KOPT-K1 (cell line): Measurements from ENCODE around the gene POLR3C.

Experiments
- H3K27ac ChIP-seq: fragments of 200-600 bp; sonication (generic); 2 replicates; pipeline ENCODE4 v1.5.1; 2016; ENCODE audit warnings: antibody characterized with exemption, mild to moderate bottlenecking, low read depth, low read length; ENCODE audit not compliant: poor library complexity, severe bottlenecking
- H3K36me3 ChIP-seq: fragments of 200-600 bp; sonication (generic); 2 replicates; pipeline ENCODE4 v1.5.1; 2017; ENCODE audit warnings: antibody characterized with exemption, mild to moderate bottlenecking, low read length, moderate library complexity; ENCODE audit not compliant: insufficient read depth
- H3K9me3 ChIP-seq: fragments of 200-600 bp; sonication (generic); 2 replicates; pipeline ENCODE4 v1.5.1; 2017; ENCODE audit warnings: antibody characterized with exemption, low read length, mild to moderate bottlenecking; ENCODE audit not compliant: insufficient read depth, poor library complexity, severe bottlenecking

POLR3C gene

DNA sequence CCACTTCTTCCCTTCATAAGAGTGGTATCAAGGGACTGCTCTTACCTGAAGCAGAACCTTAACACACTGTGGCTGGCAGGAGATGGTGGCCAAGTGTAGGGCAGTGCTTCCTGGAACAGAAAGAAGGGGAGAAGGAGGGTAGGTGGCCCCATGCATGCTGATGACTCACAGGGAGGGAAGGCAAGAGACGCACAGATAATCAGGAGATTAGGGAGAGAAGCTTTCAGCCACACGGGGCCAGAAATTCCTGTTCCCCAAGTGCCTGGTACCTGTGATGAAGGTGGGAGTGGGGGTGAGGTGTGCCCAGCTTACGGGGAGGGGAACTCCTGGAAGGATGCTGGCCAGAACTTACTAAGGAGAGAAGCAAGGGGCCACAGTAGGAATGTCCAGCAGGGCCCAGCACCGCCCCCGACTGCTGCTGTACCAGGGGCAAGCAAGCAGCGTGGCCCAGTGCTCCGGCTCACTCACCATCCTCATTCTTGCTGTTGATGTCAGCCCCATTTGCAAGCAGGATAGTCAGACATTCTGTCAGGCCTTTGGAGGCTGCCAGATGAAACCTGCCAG is 54.0 kb downstream of the POLR3C start:
- Histone ChIP-seq H3K27ac (no peak overlapping the region), H3K36me3 (no peaks in the 10 kb centered on the region), H3K9me3 (no peaks in the 10 kb centered on the region)

DNA sequence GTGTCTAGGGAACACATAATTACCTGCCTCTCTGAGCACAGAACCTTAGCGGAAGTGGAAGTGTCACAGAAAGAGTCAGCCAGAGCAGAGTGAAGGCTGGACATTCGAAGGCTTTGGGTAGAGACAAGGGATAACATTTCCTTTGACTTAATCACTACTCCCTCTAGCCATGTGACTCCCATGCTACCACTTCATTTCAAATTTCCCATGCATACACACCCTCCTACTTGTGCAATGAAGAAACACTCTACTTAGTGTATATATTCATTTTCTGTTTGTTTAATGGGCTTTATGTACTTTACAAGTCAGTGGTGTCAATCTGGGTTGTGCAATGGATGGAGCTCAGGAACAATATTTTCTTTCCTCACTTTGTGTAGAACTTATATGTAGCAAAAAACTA is 54.7 kb downstream of the POLR3C start:
- Histone ChIP-seq H3K27ac (no peak overlapping the region), H3K36me3 (no peaks in the 10 kb centered on the region), H3K9me3 (no peaks in the 10 kb centered on the region)

DNA sequence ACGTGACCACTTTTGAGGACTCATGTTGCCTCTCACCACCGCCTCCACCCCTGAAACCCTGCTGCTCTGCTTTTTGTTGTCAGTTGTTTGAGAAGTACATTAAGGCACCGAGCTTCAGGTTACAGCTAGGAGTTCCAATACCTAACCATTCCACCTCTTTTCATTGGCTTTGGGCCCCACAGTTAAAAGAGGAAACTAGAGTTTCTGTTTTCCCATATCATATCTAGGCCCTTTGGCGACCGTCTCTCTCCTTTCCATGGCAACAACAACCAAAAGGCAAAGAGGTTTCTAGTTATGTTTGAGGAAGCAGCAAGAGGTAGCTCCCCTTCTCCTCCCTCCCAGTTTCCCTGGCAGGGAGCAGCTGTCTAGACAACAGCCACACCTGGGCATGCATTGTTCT is 55.8 kb downstream of the POLR3C start:
- no peaks in the 10 kb centered on the region for H3K9me3 ChIP-seq
- no peak overlapping the region for H3K27ac ChIP-seq
- no peaks in the 10 kb centered on the region for H3K36me3 ChIP-seq

DNA sequence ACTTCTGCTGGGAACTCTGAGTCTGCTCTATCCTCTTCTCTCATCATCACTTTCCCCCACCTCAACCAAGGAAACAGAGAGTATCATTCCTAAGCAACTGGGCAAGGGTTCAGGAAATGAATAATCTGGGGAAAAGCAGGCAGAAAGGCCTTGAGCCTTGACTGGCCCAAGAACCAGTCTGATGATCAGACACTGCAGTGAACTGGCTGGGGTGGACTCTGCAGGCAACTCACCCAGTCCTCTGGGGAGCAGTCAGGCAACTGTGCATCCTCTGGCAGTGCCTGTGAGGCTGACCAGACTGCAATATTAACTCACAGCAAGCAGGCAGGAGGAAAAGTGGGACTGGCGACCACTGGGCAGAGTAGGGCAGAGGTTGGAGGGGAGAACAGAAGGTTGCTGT is 60.7 kb downstream of the POLR3C start:
- Histone ChIP-seq H3K27ac (no peak overlapping the region), H3K36me3 (no peaks in the 10 kb centered on the region), H3K9me3 (no peaks in the 10 kb centered on the region)

DNA sequence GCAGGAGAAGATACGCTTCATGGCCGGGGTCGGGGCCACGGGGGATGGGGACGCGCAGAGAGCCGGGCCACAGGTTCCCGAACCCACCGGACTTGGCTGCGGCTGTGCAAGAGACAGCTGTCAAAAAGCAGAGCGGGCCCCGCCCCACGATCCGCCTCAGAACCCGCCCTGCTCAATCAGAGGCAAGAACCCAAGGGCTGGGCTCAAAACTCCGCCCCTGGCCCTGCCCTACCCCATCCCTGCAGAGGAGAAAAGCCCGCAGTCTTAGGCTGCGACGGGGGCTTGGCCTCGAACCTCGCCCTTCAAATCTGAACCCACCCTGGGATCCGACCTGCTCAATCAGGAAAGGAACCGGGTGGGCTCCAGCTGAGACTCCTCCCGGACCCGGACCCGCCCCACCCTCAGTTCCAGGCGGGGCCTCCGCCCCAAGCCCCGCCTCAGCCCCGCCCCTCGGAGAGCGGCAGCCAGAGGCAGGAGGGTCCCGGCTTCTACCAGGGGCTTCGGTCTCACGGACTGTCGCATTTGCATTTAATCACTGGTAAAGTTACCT is 61.8 kb downstream of the POLR3C start, which contains the start of gene ANKRD35:
TSS of gene ANKRD35 (minus strand) at position 129 of the 550 bp plus-strand sequence. CDS start at position 21, 108 bp downstream.
- H3K9me3 ChIP-seq, result no peaks in the 10 kb centered on the region
- no peak within 1 kb of the TSS for H3K27ac ChIP-seq

DNA sequence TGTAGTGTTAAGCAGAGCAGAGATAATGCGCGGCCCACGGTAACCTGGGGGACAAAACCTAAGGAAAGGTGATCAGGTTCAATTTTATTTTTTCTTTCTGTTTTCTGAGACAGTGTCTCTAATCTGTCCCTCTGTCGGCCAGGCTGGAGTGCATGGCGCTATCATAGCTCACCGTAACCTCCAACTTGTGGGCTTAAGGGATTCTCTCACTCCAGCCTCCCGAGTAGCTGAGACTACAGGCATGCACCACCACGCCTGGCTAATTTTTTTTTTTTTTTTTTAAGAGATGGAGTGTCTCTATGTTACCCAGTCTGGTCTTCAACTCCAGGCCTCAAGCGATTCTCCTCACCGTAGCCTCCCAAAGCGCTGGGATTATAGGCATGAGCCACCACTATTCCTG is 62.4 kb downstream of the POLR3C start:
- Histone ChIP-seq H3K27ac (no peak overlapping the region), H3K9me3 (no peaks in the 10 kb centered on the region), H3K36me3 (no peaks in the 10 kb centered on the region)

More for the DNA sequence above, 61.8 kb downstream of the POLR3C start, which contains the start of gene ANKRD35:
- H3K36me3 ChIP-seq, result no peaks in the 10 kb centered on the region

DNA sequence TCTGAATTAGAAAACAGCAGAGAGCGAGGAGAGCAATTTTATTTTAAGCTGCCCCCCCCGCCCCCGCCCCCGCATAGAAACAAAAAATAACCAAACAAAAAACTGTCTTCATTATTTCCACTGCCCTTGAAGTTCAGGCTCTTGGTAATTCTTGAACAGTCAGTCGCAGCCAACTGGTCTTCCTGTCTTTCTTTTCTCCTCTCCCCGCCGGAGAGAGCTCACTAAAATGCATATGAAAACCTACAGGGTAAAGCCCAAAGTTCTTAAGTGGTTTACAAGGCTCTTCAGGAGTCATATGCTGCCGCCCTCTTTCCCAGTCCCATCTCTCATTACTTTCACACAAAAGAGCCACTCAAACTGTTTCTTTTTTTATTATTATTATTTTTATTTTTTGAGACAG is 62.8 kb downstream of the POLR3C start:
- Histone ChIP-seq H3K9me3 (no peaks in the 10 kb centered on the region), H3K36me3 (no peaks in the 10 kb centered on the region), H3K27ac (no peak overlapping the region)

DNA sequence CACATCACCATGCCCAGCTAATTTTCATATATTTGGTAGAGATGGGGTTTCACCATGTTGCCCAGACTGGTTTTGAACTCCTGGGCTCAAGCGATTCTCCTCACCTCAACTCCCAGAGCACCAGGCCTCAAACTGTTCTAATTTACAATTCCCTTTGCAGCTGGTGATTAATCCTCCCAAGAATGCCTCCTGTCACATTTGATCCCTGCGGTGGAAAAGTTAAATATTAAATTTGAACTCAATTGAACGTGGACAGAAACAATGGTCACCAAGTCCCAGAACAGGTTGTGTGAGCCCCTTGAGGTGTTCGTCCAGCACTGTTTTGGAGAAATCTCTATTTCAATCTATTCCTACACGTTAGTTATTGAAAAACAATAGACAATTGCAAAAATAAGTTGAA is 63.6 kb downstream of the POLR3C start:
- Histone ChIP-seq H3K9me3 (no peaks in the 10 kb centered on the region), H3K27ac (no peak overlapping the region), H3K36me3 (no peaks in the 10 kb centered on the region)

DNA sequence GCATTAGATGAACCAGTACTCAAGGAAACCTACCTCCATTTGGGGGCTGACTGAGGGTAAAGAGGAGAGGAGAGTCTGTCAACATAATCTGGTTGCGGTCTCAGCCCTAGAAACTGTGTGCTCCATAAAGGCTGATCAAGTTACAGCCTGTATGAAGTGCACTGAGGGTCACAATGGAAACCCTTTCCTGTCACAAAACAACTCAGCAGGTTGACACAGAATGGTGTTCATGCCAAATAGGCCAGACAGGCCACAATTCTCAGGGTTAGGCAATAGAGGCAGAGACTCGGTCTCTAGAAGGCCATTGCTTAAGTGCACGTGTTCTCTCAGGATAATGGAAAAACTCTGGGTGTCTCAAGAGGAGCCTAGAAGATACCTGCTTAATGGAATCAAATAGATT is 65.7 kb downstream of the POLR3C start:
- Histone ChIP-seq H3K9me3 (no peaks in the 10 kb centered on the region), H3K36me3 (no peaks in the 10 kb centered on the region), H3K27ac (no peak overlapping the region)

DNA sequence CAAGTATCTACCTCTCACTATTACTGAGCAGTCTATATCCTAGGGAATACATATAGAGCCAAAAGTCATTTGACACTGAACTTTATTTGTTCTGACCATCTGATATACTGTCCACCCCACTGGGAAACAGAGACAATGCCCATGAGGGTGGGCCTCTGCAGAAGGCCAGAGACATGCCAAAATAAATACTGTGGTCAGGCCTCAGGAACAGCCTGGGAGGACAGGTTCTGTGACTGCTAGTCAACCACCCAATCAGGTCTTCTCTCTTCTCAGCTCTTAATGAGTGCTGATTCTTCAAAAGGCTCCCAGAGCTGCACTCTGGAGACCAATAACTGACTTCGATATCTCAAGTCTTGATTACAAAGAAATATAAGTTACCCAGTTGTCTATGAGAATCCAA is 67.1 kb downstream of the POLR3C start:
- no peak overlapping the region for H3K27ac ChIP-seq
- no peaks in the 10 kb centered on the region for H3K9me3 ChIP-seq
- H3K36me3 ChIP-seq, result no peaks in the 10 kb centered on the region

DNA sequence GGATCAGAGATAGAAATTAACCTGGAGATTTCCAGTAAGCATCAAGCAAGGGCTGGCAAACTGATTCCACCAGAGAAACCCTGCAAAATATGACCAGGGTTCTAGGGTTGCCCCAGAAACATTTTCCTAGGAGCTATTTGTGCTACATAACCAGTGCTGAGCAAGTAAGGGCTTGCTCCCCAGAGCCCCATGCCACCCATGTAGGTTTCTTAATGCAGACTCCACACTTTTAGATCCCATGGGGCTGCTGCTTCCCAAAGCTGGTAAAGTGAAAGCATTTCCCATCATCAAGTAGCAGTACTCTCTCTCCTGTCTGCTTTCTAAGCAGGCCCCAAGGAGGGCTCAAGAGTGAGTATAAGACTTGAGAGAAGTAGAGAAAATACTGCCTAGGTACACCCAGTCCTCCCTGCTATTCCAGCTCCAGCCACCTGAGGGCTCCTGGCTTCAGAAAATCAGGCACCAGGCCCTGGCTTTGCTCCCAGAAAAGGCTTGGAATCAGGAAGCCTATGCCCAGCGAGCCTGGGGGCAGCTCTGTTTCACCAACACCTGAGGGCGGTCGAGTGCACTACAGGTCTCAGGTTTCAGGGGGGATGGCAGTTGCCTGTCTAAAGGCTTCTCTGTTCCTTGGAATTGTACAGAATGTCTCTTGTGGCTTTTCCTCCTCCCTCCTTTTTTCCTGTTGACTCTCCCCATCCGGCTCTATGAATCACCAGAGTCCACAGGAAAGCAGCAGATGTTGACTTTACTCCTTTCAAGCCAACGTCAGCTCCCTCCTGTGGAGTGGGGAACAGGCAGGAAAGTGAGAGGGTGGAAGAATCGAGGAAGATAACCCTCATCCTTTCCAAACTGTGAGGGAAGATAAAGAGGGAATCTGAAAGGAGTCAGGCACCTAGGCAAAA is 67.8 kb downstream of the POLR3C start:
- Histone ChIP-seq H3K27ac (no peak overlapping the region), H3K9me3 (no peaks in the 10 kb centered on the region), H3K36me3 (no peaks in the 10 kb centered on the region)

DNA sequence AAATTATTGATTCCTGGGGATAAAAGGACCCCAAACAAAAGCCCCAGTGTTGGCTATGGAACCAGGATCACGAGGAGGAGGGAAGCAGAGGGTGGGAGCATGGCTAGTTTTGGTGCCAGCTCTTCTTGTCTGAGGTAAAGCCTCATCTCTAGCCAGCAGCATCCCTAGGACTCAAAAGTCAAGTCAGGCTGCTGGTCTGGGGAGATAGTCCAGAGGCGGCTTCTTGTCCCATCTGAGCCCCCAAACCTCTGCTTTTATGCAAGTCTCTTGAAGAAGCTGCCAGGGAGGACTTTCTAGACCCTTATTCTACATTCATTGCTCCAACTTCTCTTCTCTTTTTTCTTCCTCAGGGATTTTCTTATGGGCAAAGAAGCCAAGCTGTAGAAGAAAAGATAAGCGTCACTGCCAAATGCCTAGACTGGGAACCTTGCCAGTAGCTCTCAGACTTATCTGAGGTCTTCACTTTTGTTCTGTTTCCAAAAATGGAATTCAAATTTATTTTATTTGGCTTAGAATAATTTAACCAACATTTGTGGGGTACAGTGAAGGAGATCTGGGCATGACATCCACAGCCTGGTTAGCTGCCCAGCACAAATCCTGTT is 68.6 kb downstream of the POLR3C start:
- Histone ChIP-seq H3K27ac (no peak overlapping the region), H3K9me3 (no peaks in the 10 kb centered on the region)

DNA sequence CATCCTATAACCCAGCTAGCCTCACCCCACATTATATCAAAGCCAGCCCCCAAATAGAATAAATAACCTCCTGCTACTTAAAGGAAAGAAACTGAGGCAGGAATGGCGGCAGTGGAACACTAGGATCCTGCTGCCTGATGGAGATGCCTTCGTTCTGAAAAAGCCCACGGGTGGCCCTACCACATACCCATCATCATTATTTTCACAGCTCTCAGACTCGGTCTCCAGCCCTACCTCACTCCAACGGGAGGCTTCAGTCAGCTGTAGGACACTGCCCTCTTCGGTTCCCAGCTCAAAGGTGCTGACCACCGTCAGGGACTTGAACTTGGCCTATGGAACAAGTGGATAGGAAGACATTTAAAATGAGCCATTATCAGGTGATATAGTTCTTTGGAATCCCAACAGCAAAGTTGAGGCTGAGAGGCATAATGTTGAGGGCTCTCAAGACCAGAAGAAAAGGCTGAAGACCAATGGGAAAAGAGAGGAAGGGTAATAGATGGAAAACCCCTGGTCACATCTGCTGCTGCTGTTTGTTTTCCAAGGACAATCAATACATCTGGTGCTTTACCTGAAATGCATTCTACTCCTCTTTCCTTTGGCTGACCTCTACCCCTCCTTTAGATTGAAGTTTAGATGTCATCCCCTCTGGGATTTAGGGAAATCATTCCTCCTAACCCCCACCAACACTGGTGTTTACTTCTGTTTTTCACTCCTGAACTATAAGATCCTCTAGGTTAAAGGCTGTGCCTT is 69.5 kb downstream of the POLR3C start:
- Histone ChIP-seq H3K27ac (no peak overlapping the region), H3K36me3 (no peaks in the 10 kb centered on the region), H3K9me3 (no peaks in the 10 kb centered on the region)

More for the DNA sequence above, 68.6 kb downstream of the POLR3C start:
- no peaks in the 10 kb centered on the region for H3K36me3 ChIP-seq
